Measurements from ENCODE around the gene RIC8A. TPM values are rescaled to one million over a fixed set of nuclear protein-coding genes. Genes with fewer than 3 reads are reported as not detected.

The RIC8A gene
- polyA plus RNA-seq, 1 donor: 64.2 TPM

- WGBS (ENCODE audit: insufficient coverage, low lambda C conversion rate): no CpG with 5 or more reads among the region's 15 CpGs
- Histone ChIP-seq H3K4me3 (ENCODE audit: low read length) (no peak overlapping the region), H3K27ac (ENCODE audit: low read length) (no peak overlapping the region), H3K9me3 (ENCODE audit: control insufficient read depth, low read depth, low read length) (no peaks in the 10 kb centered on the region), H3K27me3 (ENCODE audit: control insufficient read depth, insufficient read depth, low read length) (no peaks in the 10 kb centered on the region), H3K4me1 (ENCODE audit: control insufficient read depth, insufficient read depth, low read length) (no peaks in the 10 kb centered on the region), H3K36me3 (ENCODE audit: control insufficient read depth, insufficient read depth, low read length) (peaks cover 11% of the 10 kb centered on the region)
- no peak for DNase-seq
These were observed 50.4 kb downstream of the RIC8A start for GRCh38 chr11:257766-258493.

- Histone ChIP-seq H3K27me3 (ENCODE audit: control insufficient read depth, insufficient read depth, low read length) (no peaks in the 10 kb centered on the region), H3K4me3 (ENCODE audit: low read length) (no peak overlapping the region), H3K4me1 (ENCODE audit: control insufficient read depth, insufficient read depth, low read length) (no peaks in the 10 kb centered on the region), H3K27ac (ENCODE audit: low read length) (no peak overlapping the region), H3K9me3 (ENCODE audit: control insufficient read depth, low read depth, low read length) (no peaks in the 10 kb centered on the region), H3K36me3 (ENCODE audit: control insufficient read depth, insufficient read depth, low read length) (no peaks in the 10 kb centered on the region)
- DNase-seq: no peak
- no CpG with 5 or more reads among the region's 10 CpGs for WGBS (ENCODE audit: insufficient coverage, low lambda C conversion rate)
These were observed 51.9 kb downstream of the RIC8A start for GRCh38 chr11:259413-259812.

- no CpG with 5 or more reads among the region's 4 CpGs for WGBS (ENCODE audit: insufficient coverage, low lambda C conversion rate)
- Histone ChIP-seq H3K27ac (ENCODE audit: low read length) (no peak overlapping the region), H3K4me3 (ENCODE audit: low read length) (no peak overlapping the region), H3K36me3 (ENCODE audit: control insufficient read depth, insufficient read depth, low read length) (no peaks in the 10 kb centered on the region), H3K4me1 (ENCODE audit: control insufficient read depth, insufficient read depth, low read length) (no peaks in the 10 kb centered on the region), H3K27me3 (ENCODE audit: control insufficient read depth, insufficient read depth, low read length) (no peaks in the 10 kb centered on the region), H3K9me3 (ENCODE audit: control insufficient read depth, low read depth, low read length) (peaks cover 4% of the 10 kb centered on the region)
- no peak for DNase-seq
These were observed 54.1 kb downstream of the RIC8A start for GRCh38 chr11:261624-262023.

Other genes starting within 250 kb of the RIC8A start
- gene SCGB1C1, start 14.6 kb upstream of the RIC8A start, polyA plus RNA-seq: not detected
- gene BET1L, start 309 bp upstream of the RIC8A start, polyA plus RNA-seq: 51.2 TPM
- 44.8 TPM for gene SIRT3, start 28.6 kb downstream of the RIC8A start, polyA plus RNA-seq
- 107 TPM for gene PSMD13, start 29.3 kb downstream of the RIC8A start, polyA plus RNA-seq
- 37.4 TPM for gene NLRP6, start 70.7 kb downstream of the RIC8A start, polyA plus RNA-seq
- gene PGGHG, start 81.4 kb downstream of the RIC8A start, polyA plus RNA-seq: 53.8 TPM
- gene IFITM5, start 91.8 kb downstream of the RIC8A start, polyA plus RNA-seq: 0.10 TPM
- 51.7 TPM for gene IFITM2, start 100.1 kb downstream of the RIC8A start, polyA plus RNA-seq
- 137 TPM for gene IFITM1, start 106.3 kb downstream of the RIC8A start, polyA plus RNA-seq
- gene IFITM3, start 113.2 kb downstream of the RIC8A start, polyA plus RNA-seq: 250 TPM
- gene B4GALNT4, start 161.8 kb downstream of the RIC8A start, polyA plus RNA-seq: 24.0 TPM
- gene PKP3, start 186.5 kb downstream of the RIC8A start, polyA plus RNA-seq: 71.6 TPM
- gene SIGIRR, start 207.3 kb downstream of the RIC8A start, polyA plus RNA-seq: 84.9 TPM
- 169 TPM for gene ANO9, start 234.3 kb downstream of the RIC8A start, polyA plus RNA-seq
- 21.1 TPM for gene PTDSS2, start 242.6 kb downstream of the RIC8A start, polyA plus RNA-seq

All from large intestine (tissue), 3 donors.